Measurements from ENCODE around the gene LAYN.

LAYN gene

GRCh38 chr11:111562692-111563389 lies 22.3 kb downstream of the LAYN start:
- DNase-seq (ENCODE audit: low spot score), result no peak

- peak; percentile 65 for DNase-seq (ENCODE audit: low spot score)
Observed at GRCh38 chr11:111565114-111565720, 24.7 kb downstream of the LAYN start.

GRCh38 chr11:111566324-111566723 lies 25.8 kb downstream of the LAYN start:
- no peak for DNase-seq (ENCODE audit: low spot score)

GRCh38 chr11:111569476-111569875 lies 29.0 kb downstream of the LAYN start:
- DNase-seq (ENCODE audit: low spot score), result no peak

- no peak for DNase-seq (ENCODE audit: low spot score)
Observed at GRCh38 chr11:111570796-111571195, 30.3 kb downstream of the LAYN start.

GRCh38 chr11:111571829-111572501 lies 31.4 kb downstream of the LAYN start:
- no peak for DNase-seq (ENCODE audit: low spot score)

GRCh38 chr11:111572581-111572980 lies 32.1 kb downstream of the LAYN start:
- DNase-seq (ENCODE audit: low spot score), result no peak

- DNase-seq (ENCODE audit: low spot score), result no peak
Observed at GRCh38 chr11:111573821-111574249, 33.3 kb downstream of the LAYN start.

- no peak for DNase-seq (ENCODE audit: low spot score)
Observed at GRCh38 chr11:111574373-111575225, 34.1 kb downstream of the LAYN start.

- no peak for DNase-seq (ENCODE audit: low spot score)
Observed at GRCh38 chr11:111575740-111576139, 35.2 kb downstream of the LAYN start.

GRCh38 chr11:111577821-111578220 lies 37.3 kb downstream of the LAYN start:
- no peak for DNase-seq (ENCODE audit: low spot score)

- no peak for DNase-seq (ENCODE audit: low spot score)
Observed at GRCh38 chr11:111581341-111581740, 40.8 kb downstream of the LAYN start.

- DNase-seq (ENCODE audit: low spot score), result no peak
Observed at GRCh38 chr11:111582163-111582562, 41.6 kb downstream of the LAYN start.

- DNase-seq (ENCODE audit: low spot score), result no peak
Observed at GRCh38 chr11:111582881-111583280, 42.4 kb downstream of the LAYN start.

- no peak for DNase-seq (ENCODE audit: low spot score)
Observed at GRCh38 chr11:111585371-111585770, 44.9 kb downstream of the LAYN start.

GRCh38 chr11:111586388-111586831 lies 45.9 kb downstream of the LAYN start:
- peak; percentile 47 for DNase-seq (ENCODE audit: low spot score)

- no peak for DNase-seq (ENCODE audit: low spot score)
Observed at GRCh38 chr11:111589114-111589513, 48.6 kb downstream of the LAYN start.

GRCh38 chr11:111589886-111590499 lies 49.5 kb downstream of the LAYN start:
- DNase-seq (ENCODE audit: low spot score), result no peak

- no peak for DNase-seq (ENCODE audit: low spot score)
Observed at GRCh38 chr11:111591187-111591960, 50.9 kb downstream of the LAYN start.

- no peak for DNase-seq (ENCODE audit: low spot score)
Observed at GRCh38 chr11:111592491-111592890, 52.0 kb downstream of the LAYN start.

- DNase-seq (ENCODE audit: low spot score), result no peak
Observed at GRCh38 chr11:111596319-111596718, 55.8 kb downstream of the LAYN start.
